HG03342 (cell line): ENCODE measurements around the gene PLXDC2.

Source experiments
- ATAC-seq: cut with Tn5 transposase; IDR thresholded peaks from one replicate; pipeline ENCODE4 v1.9.1; 2021; ENCODE audit warnings: mild to moderate bottlenecking, moderate library complexity; ENCODE audit not compliant: unreplicated experiment

PLXDC2 gene

GRCh38 chr10:19815036-19815730, 1.0 kb upstream of the PLXDC2 start:
- no peak for ATAC-seq

- ATAC-seq, result no peak
These were observed 361 bp upstream of the PLXDC2 start for GRCh38 chr10:19815731-19816410.

- no peak for ATAC-seq
These were observed 1.1 kb downstream of the PLXDC2 start for GRCh38 chr10:19817231-19817933.

GRCh38 chr10:19818876-19819275, 2.6 kb downstream of the PLXDC2 start:
- ATAC-seq, result no peak

- ATAC-seq, result no peak
These were observed 3.3 kb downstream of the PLXDC2 start for GRCh38 chr10:19819419-19820033.

- no peak for ATAC-seq
These were observed 8.4 kb downstream of the PLXDC2 start for GRCh38 chr10:19824381-19825342.

GRCh38 chr10:19825700-19826099, 9.5 kb downstream of the PLXDC2 start:
- ATAC-seq, result no peak

GRCh38 chr10:19826712-19827111, 10.5 kb downstream of the PLXDC2 start:
- no peak for ATAC-seq

GRCh38 chr10:19828278-19829049, 12.2 kb downstream of the PLXDC2 start:
- ATAC-seq, result no peak

GRCh38 chr10:19832699-19833098, 16.5 kb downstream of the PLXDC2 start:
- no peak for ATAC-seq

- ATAC-seq, result no peak
These were observed 17.1 kb downstream of the PLXDC2 start for GRCh38 chr10:19833170-19833824.

GRCh38 chr10:19835952-19836351, 19.7 kb downstream of the PLXDC2 start:
- ATAC-seq, result no peak

- ATAC-seq, result no peak
These were observed 22.9 kb downstream of the PLXDC2 start for GRCh38 chr10:19839090-19839489.

- no peak for ATAC-seq
These were observed 23.3 kb downstream of the PLXDC2 start for GRCh38 chr10:19839552-19839951.

GRCh38 chr10:19840776-19841175, 24.5 kb downstream of the PLXDC2 start:
- ATAC-seq, result no peak

GRCh38 chr10:19843487-19843886, 27.3 kb downstream of the PLXDC2 start:
- ATAC-seq, result no peak

GRCh38 chr10:19845503-19846368, 29.5 kb downstream of the PLXDC2 start:
- ATAC-seq, result no peak

- no peak for ATAC-seq
These were observed 31.1 kb downstream of the PLXDC2 start for GRCh38 chr10:19847321-19847720.
